ENCODE measurements around the gene SLC17A5. TPM values are rescaled to one million over a fixed set of nuclear protein-coding genes. Genes with fewer than 3 reads are reported as not detected.

Gene SLC17A5
- total and polyA plus RNA-seq, 9 of the 15 experiments (the other 6 are each of a cell fraction or from before 2014, with no cell fraction given), result 1.3 to 7.2 (median 3.4) TPM

GRCh38 chr6:73653571-73654424 is at the start of gene SLC17A5 (continued):
- no peak for TF ChIP-seq NR0B1 (IDR thresholded peaks at IDR 0.05; ENCODE audit: partially characterized antibody)
- TF ChIP-seq RBM14 (IDR thresholded peaks at IDR 0.05; ENCODE audit: borderline replicate concordance, insufficient read depth, low read depth, low read length), result no peak
- no peak for TF ChIP-seq SPI1 (IDR thresholded peaks at IDR 0.05; ENCODE audit: borderline replicate concordance, low read depth, low read length)
- no peak for TF ChIP-seq FOXO4 (CRISPR knock-in tag; IDR thresholded peaks at IDR 0.05)
- TF ChIP-seq MTA3 (IDR thresholded peaks at IDR 0.05; ENCODE audit: borderline replicate concordance), result peak; percentile 73; the same call in 1 of the 2 replicates
- no peak; the same call in 1 of the 2 replicates for TF ChIP-seq EP300 (IDR thresholded peaks at IDR 0.05; ENCODE audit: low read length)
- no peak for TF ChIP-seq KLF1 (tag; IDR thresholded peaks at IDR 0.05)
- TF ChIP-seq ZNF316 (IDR thresholded peaks at IDR 0.05), result no peak
- TF ChIP-seq E2F3 (CRISPR knock-in tag; IDR thresholded peaks at IDR 0.05), result no peak
- no peak for TF ChIP-seq EZH2 (IDR thresholded peaks at IDR 0.05; ENCODE audit: borderline replicate concordance, low read depth, low read length)
- TF ChIP-seq HNRNPH1 (optimal IDR thresholded peaks at IDR 0.05; ENCODE audit: low read depth, low read length), result no peak
- TF ChIP-seq ZNF561 (CRISPR knock-in tag; conservative IDR thresholded peaks at IDR 0.05), result 0 out of 2 replicates have a peak, but pooled peaks have one; percentile 6
- no peak for TF ChIP-seq CHCHD3 (CRISPR knock-in tag; IDR thresholded peaks at IDR 0.05)
- TF ChIP-seq CCNT2 (IDR thresholded peaks at IDR 0.05; ENCODE audit: borderline replicate concordance, extremely low read depth, insufficient read length, low read depth, low read length), result peak; percentile 78
- TF ChIP-seq POLR2AphosphoS2 (IDR thresholded peaks at IDR 0.05; ENCODE audit: low read length), result no peak
- no peak for TF ChIP-seq ZNF3 (CRISPR knock-in tag; IDR thresholded peaks at IDR 0.05)
- no peak for TF ChIP-seq FOXJ3 (CRISPR knock-in tag; IDR thresholded peaks at IDR 0.05)
- peak in 1 of 2 experiments; percentile 79; a peak in 2 of 4 replicates for TF ChIP-seq ZNF639 (CRISPR knock-in tag; conservative IDR thresholded peaks at IDR 0.05 in 1 of 2, IDR thresholded peaks at IDR 0.05 in 1 of 2)
- no peak for TF ChIP-seq TAF7 (tag; IDR thresholded peaks at IDR 0.05)
- TF ChIP-seq SLC30A9 (CRISPR knock-in tag; IDR thresholded peaks at IDR 0.05), result no peak

Measured in K562 (cell line).